Fibroblast of peridontal ligament (primary cell): ENCODE results near the gene C2CD4D.
A peak's percentile ranks its signal among the peaks of the same experiment; 100 is the strongest.
"Not testable (repeated sequence)": the region's sequence is repeated elsewhere in the genome, so short reads cannot be mapped to it uniquely, and the experiment has no call there.

Source experiments
- DNase-seq: peaks from one replicate; pipeline ENCODE4 v3.0.0-alpha.2; 2010; ENCODE audit errors: extremely low read depth

Gene C2CD4D

GRCh38 chr1:151839457-151840403 is at the start of gene C2CD4D:
Gene C2CD4D, minus strand, starts transcription at chr1:151839820. Its CDS starts 831 bp downstream, at chr1:151838989.
- no peak for DNase-seq

- peak; percentile 27 for DNase-seq
Observed at GRCh38 chr1:151888972-151889570, 49.5 kb upstream of the C2CD4D start.

GRCh38 chr1:151887028-151887427 is 47.4 kb upstream of the C2CD4D start:
- peak; percentile 74 for DNase-seq

GRCh38 chr1:151885479-151885878 is 45.9 kb upstream of the C2CD4D start:
- no peak for DNase-seq

GRCh38 chr1:151884879-151885278 is 45.3 kb upstream of the C2CD4D start:
- not testable (repeated sequence) for DNase-seq

DNA sequence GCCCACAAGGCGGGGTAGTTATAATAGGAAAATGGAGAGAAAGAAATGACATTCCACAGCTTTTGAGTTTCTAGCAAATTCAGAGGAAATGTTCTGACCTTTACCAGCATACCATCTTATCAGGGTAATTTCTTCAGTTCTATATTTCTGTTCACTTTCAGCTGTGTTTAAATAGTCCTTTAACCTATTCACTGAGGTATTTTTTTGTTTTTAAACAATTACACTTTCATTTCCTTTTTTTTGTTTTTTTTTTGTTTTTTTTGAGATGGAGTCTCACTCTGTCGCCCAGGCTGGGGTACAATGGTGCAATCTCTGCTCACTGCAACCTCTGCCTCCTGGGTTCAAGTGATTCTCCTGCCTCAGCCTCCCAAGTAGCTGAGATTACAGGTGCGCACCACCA is 44.8 kb upstream of the C2CD4D start:
- DNase-seq: not testable (repeated sequence)

- not testable (repeated sequence) for DNase-seq
Observed at GRCh38 chr1:151883898-151884297, 44.3 kb upstream of the C2CD4D start.

- DNase-seq: not testable (repeated sequence)
Observed at GRCh38 chr1:151882918-151883317, 43.3 kb upstream of the C2CD4D start.

GRCh38 chr1:151882466-151882865 is 42.8 kb upstream of the C2CD4D start:
- no peak for DNase-seq

GRCh38 chr1:151881479-151881878 is 41.9 kb upstream of the C2CD4D start:
- DNase-seq: peak; percentile 23

DNA sequence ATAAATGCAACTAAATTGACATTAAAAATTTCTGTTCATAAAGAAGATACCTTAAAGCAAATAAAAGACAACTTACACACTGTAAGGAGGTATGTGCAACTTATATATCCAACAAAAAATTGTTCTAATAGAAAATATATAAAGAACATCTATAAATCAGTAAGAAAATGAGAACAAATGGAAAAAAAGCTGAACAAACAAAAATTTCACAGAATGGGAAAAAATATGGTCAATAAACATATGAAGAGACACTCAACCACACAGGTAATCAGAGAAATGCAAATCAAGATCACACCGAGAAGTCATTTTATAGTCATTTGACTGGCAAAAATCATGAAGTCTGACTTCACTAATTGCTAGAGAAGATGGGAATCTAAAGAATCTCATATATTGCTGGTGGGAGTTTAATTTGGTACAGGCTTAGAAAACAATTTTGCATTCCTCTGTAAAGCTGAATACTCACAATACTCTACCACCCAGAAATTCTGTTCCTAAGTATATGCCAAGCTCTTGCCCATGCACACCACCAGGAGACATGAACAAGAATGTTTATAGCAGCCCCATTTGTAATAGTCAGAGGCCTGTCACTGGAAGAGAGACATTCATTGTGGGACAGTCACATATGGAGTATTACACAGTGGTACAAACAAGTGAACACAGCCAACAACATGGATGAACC is 35.9 kb upstream of the C2CD4D start:
- DNase-seq: no peak

GRCh38 chr1:151872776-151873175 is 33.2 kb upstream of the C2CD4D start:
- DNase-seq: not testable (repeated sequence)

DNA sequence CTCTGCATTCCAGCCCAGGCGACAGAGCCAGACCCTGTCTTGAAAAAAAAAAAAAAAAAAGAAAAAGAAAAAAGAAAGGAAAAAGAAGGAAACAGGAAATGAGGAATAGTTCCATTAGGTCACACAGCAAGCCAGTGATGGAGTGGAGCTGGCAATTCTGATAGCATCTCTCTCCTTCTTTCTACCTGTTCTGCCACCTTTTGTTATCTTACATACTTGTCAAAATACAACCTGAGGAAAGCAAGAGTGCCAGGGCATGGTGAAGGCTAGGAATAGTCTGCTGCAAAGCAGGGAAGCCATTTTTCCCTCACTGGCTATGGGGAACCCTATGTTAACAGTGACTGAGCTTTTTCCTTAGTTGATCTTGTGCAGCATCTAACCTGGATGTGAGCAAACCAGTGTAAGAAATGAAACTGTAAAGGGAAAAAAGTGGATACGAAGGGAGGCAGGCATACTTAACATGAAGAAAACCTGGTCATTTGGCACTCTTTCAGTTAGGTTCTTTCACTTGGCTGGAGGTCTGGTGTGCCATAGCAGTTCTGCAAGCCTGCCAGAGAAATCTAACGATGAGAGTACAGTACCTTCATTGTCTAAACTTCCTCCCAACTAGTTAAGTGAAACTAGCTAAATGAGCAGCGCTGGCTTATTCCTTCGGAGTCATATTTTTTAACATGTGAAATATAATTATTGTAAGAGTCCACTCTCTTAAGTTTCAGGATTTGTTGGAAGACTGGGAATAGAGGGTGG is 31.8 kb upstream of the C2CD4D start:
- no peak for DNase-seq

GRCh38 chr1:151868486-151868885 is 28.9 kb upstream of the C2CD4D start:
- DNase-seq: no peak

- peak; percentile 74 for DNase-seq
Observed at GRCh38 chr1:151867765-151868411, 28.3 kb upstream of the C2CD4D start.

- DNase-seq: peak; percentile 71
Observed at GRCh38 chr1:151867321-151867720, 27.7 kb upstream of the C2CD4D start.

- DNase-seq: no peak
Observed at GRCh38 chr1:151864411-151864810, 24.8 kb upstream of the C2CD4D start.

- no peak for DNase-seq
Observed at GRCh38 chr1:151862604-151863003, 23.0 kb upstream of the C2CD4D start.

DNA sequence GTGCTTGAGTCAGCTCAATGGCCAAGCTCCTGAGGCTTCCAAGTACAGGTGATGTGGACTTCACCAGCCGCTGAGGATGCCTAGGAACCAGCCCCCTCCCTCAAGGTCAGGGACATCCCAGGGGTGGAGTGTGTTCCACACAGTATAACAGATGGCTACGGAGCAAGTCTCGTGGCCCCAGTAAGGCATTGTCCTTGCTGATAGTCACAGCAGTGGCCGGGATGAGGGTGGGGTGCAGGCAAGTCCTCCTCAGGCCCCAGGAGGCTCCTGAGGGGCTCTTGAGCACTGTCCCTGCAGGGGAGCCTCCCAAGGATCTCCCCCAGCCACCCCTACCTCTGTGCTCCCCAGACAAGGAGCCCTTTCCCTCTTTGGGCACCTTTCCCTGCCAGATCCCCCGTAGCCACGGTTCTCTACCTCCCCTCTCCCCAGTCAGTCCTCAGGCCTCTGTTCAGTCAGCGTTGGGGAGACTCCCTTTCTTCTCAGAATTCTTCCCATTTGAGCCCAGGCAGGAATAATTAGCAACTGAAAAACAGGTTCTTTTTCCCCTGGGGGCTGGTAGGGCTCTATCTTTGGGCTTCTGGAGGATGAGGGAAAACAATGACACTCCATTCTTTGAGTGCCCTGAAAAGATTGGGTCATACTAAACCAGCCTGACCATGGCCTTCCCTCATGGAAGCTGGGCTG is 21.0 kb upstream of the C2CD4D start:
- DNase-seq: no peak

DNA sequence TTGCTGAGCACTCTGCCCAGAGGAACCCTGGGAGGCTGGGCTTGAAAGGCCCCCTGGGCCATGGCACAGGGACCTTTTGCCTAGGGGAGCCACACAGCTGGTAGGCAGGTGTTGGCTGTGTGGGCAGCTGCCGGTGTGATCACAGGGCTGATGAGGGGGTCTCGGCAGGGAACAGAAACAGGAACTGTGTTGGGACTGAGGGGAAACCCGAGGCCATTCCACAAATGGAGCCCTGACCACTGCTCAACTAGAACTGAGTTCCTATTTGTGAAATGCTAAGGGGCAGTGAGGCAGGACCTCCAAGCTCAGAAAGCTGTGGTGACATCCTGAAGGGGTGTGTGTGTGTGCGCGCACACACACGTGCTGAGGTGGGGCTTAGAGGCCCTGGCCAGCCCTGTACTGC is 20.3 kb upstream of the C2CD4D start:
- no peak for DNase-seq
